PC-3 (cell line): ENCODE results near the gene RSPH6A. TPM values are rescaled to one million over a fixed set of nuclear protein-coding genes. Genes with fewer than 3 reads are reported as not detected.

Experiments used
- ATAC-seq: fragments of 200-7000 bp; cut with Tn5 transposase; 2 replicates; pipeline ENCODE4 v1.9.1; 2020; ENCODE audit warnings: mild to moderate bottlenecking, moderate library complexity
- BruUV-seq: library from RNA; stranded (reverse); fragments of 400-500 nt; replicated peaks from 2 replicates; lab custom pipeline; 2021; lab: Mats Ljungman, UMichigan
- CTCF ChIA-PET: fragments of 300-600 bp; sonication (Branson Sonifier 250); formaldehyde crosslinking; loops from one replicate; lab custom pipeline; 2022; ENCODE audit warnings: antibody characterized with exemption; lab: Charles Lee
- POLR2A ChIA-PET: fragments of 300-600 bp; sonication (Branson Sonifier 250); formaldehyde crosslinking; loops from one replicate; lab custom pipeline; 2022; ENCODE audit warnings: antibody characterized with exemption; ENCODE audit not compliant: unreplicated experiment; lab: Charles Lee
- DNase-seq: peaks from one replicate; pipeline ENCODE4 v3.0.0-alpha.2; 2015
- H2AFZ ChIP-seq: fragments of 300-600 bp; sonication (generic); 2 replicates; pipeline ENCODE4 v1.6.0; 2016; ENCODE audit warnings: antibody characterized with exemption, low read length
- H3F3A ChIP-seq: fragments of 300-600 bp; sonication (generic); one replicate; pipeline ENCODE4 v1.6.0; 2017; ENCODE audit warnings: antibody characterized with exemption, low read length, control low read depth, mild to moderate bottlenecking; ENCODE audit not compliant: unreplicated experiment
- H3K27ac ChIP-seq: fragments of 300-600 bp; sonication (generic); 2 replicates; pipeline ENCODE4 v1.5.1; 2016; ENCODE audit warnings: mild to moderate bottlenecking, low read length
- H3K27me3 ChIP-seq: fragments of 300-600 bp; sonication (generic); 2 replicates; pipeline ENCODE4 v1.6.1; 2016; ENCODE audit warnings: low read length, mixed read lengths
- H3K36me3 ChIP-seq: fragments of 300-600 bp; sonication (generic); 2 replicates; pipeline ENCODE4 v1.6.1; 2016; ENCODE audit warnings: low read depth, mixed run types, low read length, mixed read lengths
- H3K4me1 ChIP-seq: fragments of 300-600 bp; sonication (generic); 2 replicates; pipeline ENCODE4 v1.5.1; 2016; ENCODE audit warnings: low read length; ENCODE audit not compliant: insufficient read depth
- H3K4me2 ChIP-seq: fragments of 300-600 bp; sonication (generic); 2 replicates; pipeline ENCODE4 v1.6.0; 2016; ENCODE audit warnings: low read length
- H3K4me3 ChIP-seq: fragments of 300-600 bp; sonication (generic); 2 replicates; pipeline ENCODE4 v1.5.1; 2016; ENCODE audit warnings: mild to moderate bottlenecking, low read length, mixed read lengths
- H3K79me2 ChIP-seq: fragments of 300-600 bp; sonication (generic); 2 replicates; pipeline ENCODE4 v1.6.1; 2017; ENCODE audit warnings: low read length, mixed read lengths
- H3K9ac ChIP-seq: fragments of 300-600 bp; sonication (generic); 2 replicates; pipeline ENCODE4 v1.6.0; 2016; ENCODE audit warnings: mild to moderate bottlenecking, low read length
- H3K9me2 ChIP-seq: fragments of 300-600 bp; sonication (generic); replicated peaks from 2 replicates; pipeline ENCODE4 v1.6.1; 2016; ENCODE audit warnings: mixed run types, low read length, mixed read lengths
- H3K9me3 ChIP-seq: fragments of 300-600 bp; sonication (generic); 2 replicates; pipeline ENCODE4 v1.6.1; 2016; ENCODE audit warnings: low read length, mixed read lengths
- H4K20me1 ChIP-seq: fragments of 300-600 bp; sonication (generic); 2 replicates; pipeline ENCODE4 v1.6.1; 2016; ENCODE audit warnings: low read length, mixed read lengths
- CTCF ChIP-seq: fragments of 300-600 bp; sonication (generic); conservative IDR thresholded peaks from 2 replicates; pipeline ENCODE4 v1.5.1; 2017; ENCODE audit warnings: antibody characterized with exemption, low read depth, mild to moderate bottlenecking, low read length
- EZH2 ChIP-seq: fragments of 300-600 bp; sonication (generic); IDR thresholded peaks from one replicate; pipeline ENCODE4 v1.6.1; 2017; ENCODE audit warnings: antibody characterized with exemption, mild to moderate bottlenecking, low read length; ENCODE audit not compliant: unreplicated experiment
- EZH2phosphoT487 ChIP-seq: fragments of 300-600 bp; sonication (generic); IDR thresholded peaks from 2 replicates; pipeline ENCODE4 v1.6.1; 2018; ENCODE audit warnings: mild to moderate bottlenecking, antibody characterized with exemption, low read length, borderline replicate concordance
- intact Hi-C: fragments of 100-400 bp; cut with micrococcal nuclease; formaldehyde crosslinking; loops from 2 replicates; pipeline ENCODE4 v1.9.0; 2023
- total RNA-seq: library from RNA; depleted of rRNA; stranded (reverse); fragments of >200 nt; gene quantifications from 2 replicates; pipeline ENCODE4 v1.2.3, GENCODE V29; 2014

RSPH6A gene
- total RNA-seq, 1 experiment from 2014 or later: not detected

GRCh38 chr19:45777395-45777961, 37.6 kb downstream of the RSPH6A start:
- peaks cover 36% of the 10 kb centered on the region for H3K4me1 ChIP-seq
- intact Hi-C loops: no loop called here
- POLR2A ChIA-PET: no interaction called here
- ATAC-seq (no peak), DNase-seq (no peak)
- H3K9me3 ChIP-seq: no peaks in the 10 kb centered on the region
- no peaks in the 10 kb centered on the region for H3K36me3 ChIP-seq
- no peak overlapping the region for H3K4me3 ChIP-seq
- H3K9me2 ChIP-seq: no peaks in the 10 kb centered on the region
- H3K9ac ChIP-seq: no peak overlapping the region
- no peaks in the 10 kb centered on the region for H4K20me1 ChIP-seq
- TSS peak; percentile 3 for BruUV-seq
- H3F3A ChIP-seq: no peaks in the 10 kb centered on the region
- no peak overlapping the region for H3K4me2 ChIP-seq
- H3K79me2 ChIP-seq: no peaks in the 10 kb centered on the region
- no peak overlapping the region for H2AFZ ChIP-seq
- TF ChIP-seq EZH2 (no peak), EZH2phosphoT487 (no peak), CTCF (no peak)
- no peak overlapping the region for H3K27ac ChIP-seq
- CTCF ChIA-PET: no interaction called here
- no peaks in the 10 kb centered on the region for H3K27me3 ChIP-seq

GRCh38 chr19:45774765-45775164, 40.3 kb downstream of the RSPH6A start:
- H3K79me2 ChIP-seq: no peaks in the 10 kb centered on the region
- H3K4me2 ChIP-seq: no peak overlapping the region
- H3K36me3 ChIP-seq: no peaks in the 10 kb centered on the region
- H3K9me2 ChIP-seq: no peaks in the 10 kb centered on the region
- no TSS peak for BruUV-seq
- ATAC-seq (no peak), DNase-seq (no peak)
- H4K20me1 ChIP-seq: no peaks in the 10 kb centered on the region
- no peak overlapping the region for H3K9ac ChIP-seq
- H3K27ac ChIP-seq: no peak overlapping the region
- ChIA-PET CTCF (no interaction called here), POLR2A (no interaction called here)
- no peak overlapping the region for H2AFZ ChIP-seq
- H3K4me3 ChIP-seq: no peak overlapping the region
- intact Hi-C loops: no loop called here
- H3K4me1 ChIP-seq: peaks cover 27% of the 10 kb centered on the region
- H3F3A ChIP-seq: no peaks in the 10 kb centered on the region
- H3K9me3 ChIP-seq: no peaks in the 10 kb centered on the region
- TF ChIP-seq CTCF: no peak
- no peak for TF ChIP-seq EZH2
- TF ChIP-seq EZH2phosphoT487: no peak
- H3K27me3 ChIP-seq: no peaks in the 10 kb centered on the region

- intact Hi-C loops: no loop called here
- CTCF ChIA-PET: no interaction called here
- Histone ChIP-seq H3K79me2 (no peaks in the 10 kb centered on the region), H3K4me1 (0 out of 2 replicates have a peak, but pooled peaks cover 21% of the 10 kb centered on the region), H3K4me3 (no peak overlapping the region), H3K36me3 (no peaks in the 10 kb centered on the region), H3K9ac (no peak overlapping the region), H3K27me3 (no peaks in the 10 kb centered on the region), H3K9me3 (no peaks in the 10 kb centered on the region), H2AFZ (no peak overlapping the region), H3K9me2 (no peaks in the 10 kb centered on the region), H3F3A (no peaks in the 10 kb centered on the region), H3K27ac (no peak overlapping the region), H3K4me2 (no peak overlapping the region), H4K20me1 (no peaks in the 10 kb centered on the region)
- ATAC-seq: no peak
- DNase-seq: no peak
- POLR2A ChIA-PET: no interaction called here
- no peak for TF ChIP-seq EZH2
- TF ChIP-seq CTCF: no peak
- TF ChIP-seq EZH2phosphoT487: no peak
- no TSS peak for BruUV-seq
Observed at GRCh38 chr19:45773384-45773783, 41.7 kb downstream of the RSPH6A start.
